ENCODE data around the gene RCOR1.

DNA sequence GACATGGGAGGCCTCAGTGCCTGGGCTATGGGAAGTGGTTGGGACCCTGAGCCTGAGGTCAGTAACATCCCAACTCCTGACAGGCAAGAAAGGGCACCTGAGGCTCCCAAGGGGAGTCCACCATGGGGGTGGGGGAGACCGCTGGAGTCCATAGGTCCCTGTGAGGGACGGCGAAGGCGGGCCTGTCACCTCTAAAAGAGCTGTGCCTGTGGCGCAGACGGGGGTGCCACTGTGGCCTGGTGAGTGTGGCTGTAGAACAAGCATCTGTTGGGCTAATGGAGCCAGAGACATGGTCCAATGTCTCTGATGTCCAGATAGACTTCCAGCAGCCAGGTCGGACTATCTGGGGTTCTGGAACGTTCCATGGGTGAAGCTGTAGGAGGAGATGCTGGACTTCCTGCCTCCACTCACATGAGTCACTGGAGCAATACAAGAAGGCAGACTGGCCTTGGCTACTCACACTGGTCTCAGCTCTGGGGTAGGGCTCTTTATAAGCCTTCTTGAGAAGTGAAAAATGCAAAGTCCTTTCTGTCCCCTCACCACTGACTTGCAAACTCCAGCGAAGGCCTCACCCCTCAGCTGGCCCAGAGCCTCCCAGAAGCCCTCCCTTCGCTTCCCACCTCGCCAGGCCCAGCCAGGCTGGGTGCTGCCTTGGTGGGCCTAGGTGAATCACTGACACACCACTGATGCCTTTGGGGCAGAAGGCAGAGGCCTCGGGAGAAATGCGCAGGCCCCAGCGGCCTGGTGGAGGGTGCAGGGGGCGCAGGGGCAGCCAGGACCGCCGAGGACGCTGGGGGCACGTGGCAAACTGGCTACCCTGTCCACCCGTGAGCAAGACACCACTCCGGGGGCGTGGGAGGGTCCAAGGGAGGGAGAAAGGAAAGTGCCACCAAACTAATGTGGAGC lies 183.7 kb downstream of the RCOR1 start:
- TF ChIP-seq, protein P1, sequence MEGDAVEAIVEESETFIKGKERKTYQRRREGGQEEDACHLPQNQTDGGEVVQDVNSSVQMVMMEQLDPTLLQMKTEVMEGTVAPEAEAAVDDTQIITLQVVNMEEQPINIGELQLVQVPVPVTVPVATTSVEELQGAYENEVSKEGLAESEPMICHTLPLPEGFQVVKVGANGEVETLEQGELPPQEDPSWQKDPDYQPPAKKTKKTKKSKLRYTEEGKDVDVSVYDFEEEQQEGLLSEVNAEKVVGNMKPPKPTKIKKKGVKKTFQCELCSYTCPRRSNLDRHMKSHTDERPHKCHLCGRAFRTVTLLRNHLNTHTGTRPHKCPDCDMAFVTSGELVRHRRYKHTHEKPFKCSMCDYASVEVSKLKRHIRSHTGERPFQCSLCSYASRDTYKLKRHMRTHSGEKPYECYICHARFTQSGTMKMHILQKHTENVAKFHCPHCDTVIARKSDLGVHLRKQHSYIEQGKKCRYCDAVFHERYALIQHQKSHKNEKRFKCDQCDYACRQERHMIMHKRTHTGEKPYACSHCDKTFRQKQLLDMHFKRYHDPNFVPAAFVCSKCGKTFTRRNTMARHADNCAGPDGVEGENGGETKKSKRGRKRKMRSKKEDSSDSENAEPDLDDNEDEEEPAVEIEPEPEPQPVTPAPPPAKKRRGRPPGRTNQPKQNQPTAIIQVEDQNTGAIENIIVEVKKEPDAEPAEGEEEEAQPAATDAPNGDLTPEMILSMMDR (IDR thresholded peaks at IDR 0.05), result no peak
- TF ChIP-seq POLR2A (IDR thresholded peaks at IDR 0.05) (no peak), EP300 (IDR thresholded peaks at IDR 0.05) (no peak)

All from ovary (tissue), 3 donors.